ENCODE measurements around the gene ATRNL1.

The ATRNL1 gene

DNA sequence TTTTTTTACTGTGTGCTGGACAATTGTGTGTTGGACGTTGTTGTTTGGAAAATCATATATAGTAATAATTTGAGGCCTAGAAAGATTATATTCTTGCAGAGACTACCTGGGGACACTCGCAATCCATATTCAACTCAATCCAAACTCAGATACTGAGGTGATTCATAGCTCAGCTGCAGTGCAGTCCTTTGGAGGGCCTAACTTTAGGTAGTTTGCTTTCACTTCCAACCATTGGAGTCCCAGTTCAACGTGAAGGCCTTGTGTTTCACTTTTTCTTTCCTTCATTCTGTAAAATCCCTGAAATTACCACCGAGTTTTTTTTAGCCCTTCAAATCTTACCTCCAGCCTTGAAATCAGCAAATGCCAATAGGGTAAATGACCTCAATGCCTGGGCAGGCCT lies 32.3 kb downstream of the ATRNL1 start:
- H3K27ac ChIP-seq = no peak overlapping the region
- POLR2A ChIA-PET (ENCODE audit: low non-redundant PET) = no interaction called here
- CTCF ChIA-PET = interaction anchor here (0.5 to 0.6 kb wide), 2 partner anchors 241 to 248 kb away, joined by 3 read pairs; no protein-coding TSS in a partner anchor
- TF ChIP-seq, protein P1, sequence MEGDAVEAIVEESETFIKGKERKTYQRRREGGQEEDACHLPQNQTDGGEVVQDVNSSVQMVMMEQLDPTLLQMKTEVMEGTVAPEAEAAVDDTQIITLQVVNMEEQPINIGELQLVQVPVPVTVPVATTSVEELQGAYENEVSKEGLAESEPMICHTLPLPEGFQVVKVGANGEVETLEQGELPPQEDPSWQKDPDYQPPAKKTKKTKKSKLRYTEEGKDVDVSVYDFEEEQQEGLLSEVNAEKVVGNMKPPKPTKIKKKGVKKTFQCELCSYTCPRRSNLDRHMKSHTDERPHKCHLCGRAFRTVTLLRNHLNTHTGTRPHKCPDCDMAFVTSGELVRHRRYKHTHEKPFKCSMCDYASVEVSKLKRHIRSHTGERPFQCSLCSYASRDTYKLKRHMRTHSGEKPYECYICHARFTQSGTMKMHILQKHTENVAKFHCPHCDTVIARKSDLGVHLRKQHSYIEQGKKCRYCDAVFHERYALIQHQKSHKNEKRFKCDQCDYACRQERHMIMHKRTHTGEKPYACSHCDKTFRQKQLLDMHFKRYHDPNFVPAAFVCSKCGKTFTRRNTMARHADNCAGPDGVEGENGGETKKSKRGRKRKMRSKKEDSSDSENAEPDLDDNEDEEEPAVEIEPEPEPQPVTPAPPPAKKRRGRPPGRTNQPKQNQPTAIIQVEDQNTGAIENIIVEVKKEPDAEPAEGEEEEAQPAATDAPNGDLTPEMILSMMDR (conservative IDR thresholded peaks at IDR 0.05; ENCODE audit: low read depth) = no peak
- no peak for DNase-seq (ENCODE audit: low spot score)

DNA sequence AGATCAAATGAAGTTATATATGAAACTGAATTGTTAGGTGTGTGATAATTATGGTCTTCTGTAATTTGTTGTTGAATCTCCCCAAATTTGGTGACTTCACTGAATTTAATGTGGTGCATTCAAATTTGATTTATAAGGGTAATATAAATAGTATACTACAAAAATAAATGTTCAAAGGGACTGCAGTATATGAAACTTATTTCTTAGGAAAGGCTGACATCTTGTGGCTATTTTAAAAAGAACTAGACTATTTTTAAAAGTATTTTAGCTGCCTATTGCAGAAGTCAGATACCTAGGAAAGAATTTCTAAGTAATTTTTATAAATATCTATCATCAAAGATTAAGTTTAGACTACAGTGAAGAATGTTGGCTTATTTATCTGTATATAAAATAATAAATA lies 36.6 kb downstream of the ATRNL1 start:
- TF ChIP-seq, protein P1 (conservative IDR thresholded peaks at IDR 0.05; ENCODE audit: low read depth) = peak; percentile 36
- ChIA-PET CTCF (interaction anchor here (0.6 to 4.0 kb wide), 7 partner anchors 14 to 971 kb away, joined by 3 to 43 read pairs (median 3); no protein-coding TSS in a partner anchor), POLR2A (ENCODE audit: low non-redundant PET) (no interaction called here)
- H3K27ac ChIP-seq = no peak overlapping the region
- peak; percentile 20 for DNase-seq (ENCODE audit: low spot score)

DNA sequence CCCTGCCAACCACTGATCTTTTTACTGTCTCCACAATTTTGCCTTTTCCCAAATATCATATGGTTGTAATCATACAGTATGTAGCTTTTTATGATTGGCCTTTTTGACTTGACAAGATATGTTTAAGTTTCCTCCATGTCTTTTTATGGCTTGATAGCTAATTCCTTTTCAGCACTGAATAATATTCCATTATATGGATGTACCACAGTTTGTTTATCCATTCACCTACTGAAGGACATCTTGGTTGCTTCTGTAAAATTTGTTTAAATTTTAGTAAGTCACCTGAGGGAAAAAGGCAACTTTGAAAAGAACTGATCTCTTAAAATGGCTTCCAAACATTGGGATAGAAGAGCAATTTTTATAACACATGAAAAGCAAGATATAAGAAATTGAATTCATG lies 43.5 kb downstream of the ATRNL1 start:
- no peak for DNase-seq (ENCODE audit: low spot score)
- POLR2A ChIA-PET (ENCODE audit: low non-redundant PET) = no interaction called here
- TF ChIP-seq, protein P1 (conservative IDR thresholded peaks at IDR 0.05; ENCODE audit: low read depth) = no peak
- CTCF ChIA-PET = no interaction called here
- no peak overlapping the region for H3K27ac ChIP-seq

DNA sequence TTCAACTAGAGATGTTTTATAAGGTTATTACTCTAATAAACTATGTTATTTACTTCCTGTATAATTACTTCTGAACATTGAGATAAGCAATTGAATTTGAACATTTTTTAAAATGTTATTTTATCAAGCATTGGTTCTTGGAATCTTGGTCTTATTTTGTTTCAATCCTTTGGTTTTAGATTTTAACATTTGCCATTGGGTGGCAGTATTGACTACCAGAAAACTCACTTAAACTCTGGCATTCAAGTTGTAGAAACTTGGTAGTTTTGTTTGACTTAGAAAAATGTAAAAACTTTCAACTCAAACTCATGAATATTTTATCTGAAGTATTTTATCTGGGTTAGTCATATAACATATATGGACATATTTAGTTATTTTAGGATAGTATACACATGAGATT lies 48.1 kb downstream of the ATRNL1 start:
- TF ChIP-seq, protein P1 (conservative IDR thresholded peaks at IDR 0.05; ENCODE audit: low read depth) = peak; percentile 44; the same call in 1 of the 2 replicates
- POLR2A ChIA-PET (ENCODE audit: low non-redundant PET) = no interaction called here
- DNase-seq (ENCODE audit: low spot score) = peak; percentile 20
- H3K27ac ChIP-seq = no peak overlapping the region
- CTCF ChIA-PET = interaction anchor here (0.6 to 1.0 kb wide), 4 partner anchors 21 to 1146 kb away, joined by 3 to 6 read pairs (median 4); no protein-coding TSS in a partner anchor

GRCh38 chr10:115157357-115157756 lies 64.2 kb downstream of the ATRNL1 start:
- H3K27ac ChIP-seq = no peak overlapping the region
- POLR2A ChIA-PET (ENCODE audit: low non-redundant PET) = no interaction called here
- DNase-seq (ENCODE audit: low spot score) = no peak
- CTCF ChIA-PET = no interaction called here
- TF ChIP-seq, protein P1 (conservative IDR thresholded peaks at IDR 0.05; ENCODE audit: low read depth) = no peak

DNA sequence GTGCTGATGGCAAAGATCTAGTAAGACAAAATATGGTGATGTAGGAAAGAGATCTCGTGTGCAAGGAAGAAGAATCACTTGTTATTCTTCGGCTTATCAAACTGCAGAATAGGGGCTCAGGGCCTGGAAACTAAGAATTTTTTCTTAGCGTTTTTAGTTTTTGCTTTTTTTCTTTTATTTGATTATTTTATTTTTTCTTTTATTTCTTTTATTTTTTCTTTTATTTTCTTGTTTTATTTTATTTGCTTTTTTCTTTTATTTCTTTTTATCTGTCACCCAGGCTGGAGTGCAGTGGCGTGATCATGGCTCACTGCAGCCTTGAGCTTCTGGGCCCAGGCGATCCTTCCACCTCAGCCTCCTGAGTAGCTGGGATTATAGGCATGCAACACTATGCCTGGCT lies 70.0 kb downstream of the ATRNL1 start:
- no peak overlapping the region for H3K27ac ChIP-seq
- DNase-seq (ENCODE audit: low spot score) = no peak
- POLR2A ChIA-PET (ENCODE audit: low non-redundant PET) = no interaction called here
- TF ChIP-seq, protein P1 (conservative IDR thresholded peaks at IDR 0.05; ENCODE audit: low read depth) = no peak
- CTCF ChIA-PET = no interaction called here

DNA sequence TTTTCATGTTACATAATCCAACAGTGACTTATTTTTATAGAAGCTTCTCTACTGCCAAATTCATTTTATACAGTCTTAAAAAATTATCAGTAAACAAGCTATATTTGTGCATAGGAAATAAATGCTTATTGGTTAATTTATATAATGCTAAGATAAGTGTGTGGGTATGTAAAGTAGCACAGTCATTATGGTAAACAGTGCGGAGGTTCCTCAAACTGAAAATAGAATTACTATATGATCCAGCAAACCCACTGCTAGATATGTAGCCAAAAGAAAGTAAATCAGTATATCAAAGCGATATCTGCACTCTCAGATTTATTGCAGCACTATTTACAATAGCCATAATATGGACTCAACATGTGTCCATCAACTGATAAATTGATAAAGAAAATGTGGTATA lies 71.1 kb downstream of the ATRNL1 start:
- no peak for DNase-seq (ENCODE audit: low spot score)
- TF ChIP-seq, protein P1 (conservative IDR thresholded peaks at IDR 0.05; ENCODE audit: low read depth) = no peak
- ChIA-PET CTCF (no interaction called here), POLR2A (ENCODE audit: low non-redundant PET) (no interaction called here)
- H3K27ac ChIP-seq = no peak overlapping the region

Data from RWPE1 (cell line).